GM12892 (cell line): ENCODE results near the gene CARM1.
"Not testable (repeated sequence)": the region's sequence is repeated elsewhere in the genome, so short reads cannot be mapped to it uniquely, and the experiment has no call there.

Experiments
- POLR2A ChIP-seq: IDR thresholded peaks from 2 replicates; pipeline ENCODE4 v1.6.1; 2011; ENCODE audit warnings: low read depth, low read length, control low read depth
- POLR2AphosphoS5 ChIP-seq: IDR thresholded peaks from 2 replicates; pipeline ENCODE4 v1.6.1; 2011; ENCODE audit warnings: low read depth, low read length, control low read depth
- TAF1 ChIP-seq: IDR thresholded peaks from 2 replicates; pipeline ENCODE4 v1.6.1; 2011; ENCODE audit warnings: low read depth, mild to moderate bottlenecking, control low read depth, low read length, borderline replicate concordance

DNA sequence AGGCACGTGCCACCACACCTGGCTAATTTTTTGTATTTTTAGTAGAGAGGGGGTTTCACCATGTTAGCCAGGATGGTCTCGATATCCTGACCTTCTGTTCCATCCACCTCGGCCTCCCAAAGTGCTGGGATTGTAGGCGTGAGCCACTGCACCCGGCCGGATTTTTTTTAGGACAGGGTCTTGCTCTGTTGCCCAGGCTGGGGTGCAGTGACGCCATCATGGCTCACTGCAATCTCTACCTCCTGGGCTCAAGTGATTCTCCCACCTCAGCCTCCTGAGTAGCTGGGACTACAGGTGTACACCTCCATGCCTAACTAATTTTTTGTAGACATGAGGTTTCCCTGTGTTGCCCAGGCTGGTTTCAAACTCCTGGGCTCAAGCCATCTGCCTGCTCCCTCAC, 33.7 kb upstream of the CARM1 start:
- not testable (repeated sequence) for TF ChIP-seq POLR2AphosphoS5, TAF1, POLR2A
